T-helper 9 cell (primary cell): ENCODE measurements around the gene GTF2H2C.
A peak's percentile ranks its signal among the peaks of the same experiment; 100 is the strongest.
"Not testable (repeated sequence)": the region's sequence is repeated elsewhere in the genome, so short reads cannot be mapped to it uniquely, and the experiment has no call there.

Source experiments
- DNase-seq: peaks from one replicate; pipeline ENCODE4 v3.0.0-alpha.2; 2020
- total RNA-seq, 2 donors: gene quantifications; one replicate each; lab custom pipeline; 2026; lab: John Stamatoyannopoulos, UW

GTF2H2C gene
- 4.8 to 8.7 reads per million in 2 donors for total RNA-seq

GRCh38 chr5:69559908-69560330 is at the start of gene GTF2H2C:
GTF2H2C (plus strand) TSS chr5:69560191; CDS start chr5:69565133, 4,942 bp downstream.
- DNase-seq = peak; percentile 57

- no peak for DNase-seq
These were observed 49.3 kb upstream of the GTF2H2C start for GRCh38 chr5:69510694-69511093.

- no peak for DNase-seq
These were observed 47.2 kb upstream of the GTF2H2C start for GRCh38 chr5:69512740-69513260.

GRCh38 chr5:69515570-69515969 is 44.4 kb upstream of the GTF2H2C start:
- DNase-seq = not testable (repeated sequence)

GRCh38 chr5:69516769-69517168 is 43.2 kb upstream of the GTF2H2C start:
- DNase-seq = no peak

GRCh38 chr5:69517763-69518212 is 42.2 kb upstream of the GTF2H2C start:
- no peak for DNase-seq

- no peak for DNase-seq
These were observed 40.7 kb upstream of the GTF2H2C start for GRCh38 chr5:69519285-69519684.

GRCh38 chr5:69522035-69522434 is 38.0 kb upstream of the GTF2H2C start:
- no peak for DNase-seq

DNA sequence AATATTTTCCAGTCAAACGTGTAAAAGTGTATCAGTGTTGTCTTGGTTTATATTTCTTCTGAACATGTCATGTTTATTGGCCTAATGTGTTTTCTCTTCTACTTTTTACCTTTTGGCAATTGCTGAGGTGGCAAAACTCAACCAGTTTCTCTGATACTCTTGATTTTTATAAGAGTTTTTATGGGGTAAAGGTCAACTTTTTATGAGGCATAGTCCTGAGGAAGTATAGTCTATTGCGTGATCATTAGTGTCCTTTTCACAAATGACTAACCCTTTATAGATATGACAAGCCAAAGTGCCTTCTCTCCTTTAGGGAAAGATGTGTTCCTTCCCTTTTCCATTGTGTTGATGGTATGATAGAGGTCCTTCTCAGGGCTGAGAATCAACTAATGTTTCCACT is 34.5 kb upstream of the GTF2H2C start:
- DNase-seq = no peak

GRCh38 chr5:69526660-69527059 is 33.3 kb upstream of the GTF2H2C start:
- DNase-seq = no peak

- no peak for DNase-seq
These were observed 32.7 kb upstream of the GTF2H2C start for GRCh38 chr5:69527128-69527770.

DNA sequence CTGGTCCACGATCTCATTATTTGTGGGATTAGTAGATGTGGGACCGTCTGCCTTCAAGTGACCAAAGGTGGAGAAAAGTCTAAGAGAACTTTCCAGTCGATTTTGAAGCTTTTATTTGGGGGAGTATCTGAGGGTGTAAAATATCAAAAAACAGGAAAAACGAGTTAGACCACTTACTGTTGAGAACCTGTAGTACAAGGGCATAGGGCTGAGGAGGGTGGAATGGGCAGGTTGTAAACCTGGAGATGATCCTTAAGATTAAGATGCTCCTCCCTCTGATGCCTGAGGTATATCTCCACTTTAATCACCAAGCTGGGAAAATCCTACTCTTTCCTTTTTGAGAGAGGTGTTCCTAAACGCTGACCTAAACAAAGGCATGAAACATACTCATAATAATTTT is 32.0 kb upstream of the GTF2H2C start:
- no peak for DNase-seq

DNA sequence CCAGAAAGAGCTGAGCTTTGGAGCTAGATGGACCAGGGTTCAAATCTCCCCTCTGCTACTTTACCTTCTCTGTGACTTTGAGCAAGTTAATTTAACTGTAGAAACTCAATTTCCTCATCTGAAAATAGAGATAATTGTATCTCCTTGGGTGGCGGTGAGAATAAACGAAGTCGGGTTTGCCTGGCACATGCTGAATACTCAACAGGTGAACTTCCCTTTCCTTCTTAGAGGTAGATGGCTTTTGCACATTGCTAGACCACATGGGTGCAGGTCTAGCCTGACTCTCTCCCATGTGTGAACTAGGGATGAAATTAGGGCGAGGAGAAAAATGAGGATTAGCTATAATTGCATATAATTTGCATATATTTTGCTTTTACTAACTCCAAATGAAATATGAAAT is 31.4 kb upstream of the GTF2H2C start:
- no peak for DNase-seq

GRCh38 chr5:69530561-69531405 is 29.2 kb upstream of the GTF2H2C start:
- no peak for DNase-seq

GRCh38 chr5:69531406-69531801 is 28.6 kb upstream of the GTF2H2C start:
- no peak for DNase-seq

- not testable (repeated sequence) for DNase-seq
These were observed 22.1 kb upstream of the GTF2H2C start for GRCh38 chr5:69537911-69538310.

- DNase-seq = not testable (repeated sequence)
These were observed 21.3 kb upstream of the GTF2H2C start for GRCh38 chr5:69538735-69539134.

DNA sequence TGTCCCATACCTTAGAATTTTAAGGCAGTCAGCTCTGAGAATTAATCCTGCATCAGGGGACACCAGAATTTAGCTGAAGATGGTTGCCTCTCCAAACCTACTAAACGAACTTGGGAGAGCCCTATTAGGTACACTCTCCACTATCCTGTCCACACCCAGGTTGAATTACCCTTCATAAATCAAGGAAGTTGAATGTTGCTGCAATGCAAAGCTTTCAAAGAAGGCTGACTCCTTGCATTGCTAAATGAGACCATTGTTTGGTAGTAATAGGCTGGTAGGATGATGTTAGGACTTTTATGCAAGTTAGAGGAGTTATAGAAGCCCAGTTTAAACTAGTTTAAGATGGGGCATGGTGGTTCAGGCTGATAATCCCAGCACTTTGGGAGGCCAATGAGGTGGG is 18.6 kb upstream of the GTF2H2C start:
- not testable (repeated sequence) for DNase-seq

DNA sequence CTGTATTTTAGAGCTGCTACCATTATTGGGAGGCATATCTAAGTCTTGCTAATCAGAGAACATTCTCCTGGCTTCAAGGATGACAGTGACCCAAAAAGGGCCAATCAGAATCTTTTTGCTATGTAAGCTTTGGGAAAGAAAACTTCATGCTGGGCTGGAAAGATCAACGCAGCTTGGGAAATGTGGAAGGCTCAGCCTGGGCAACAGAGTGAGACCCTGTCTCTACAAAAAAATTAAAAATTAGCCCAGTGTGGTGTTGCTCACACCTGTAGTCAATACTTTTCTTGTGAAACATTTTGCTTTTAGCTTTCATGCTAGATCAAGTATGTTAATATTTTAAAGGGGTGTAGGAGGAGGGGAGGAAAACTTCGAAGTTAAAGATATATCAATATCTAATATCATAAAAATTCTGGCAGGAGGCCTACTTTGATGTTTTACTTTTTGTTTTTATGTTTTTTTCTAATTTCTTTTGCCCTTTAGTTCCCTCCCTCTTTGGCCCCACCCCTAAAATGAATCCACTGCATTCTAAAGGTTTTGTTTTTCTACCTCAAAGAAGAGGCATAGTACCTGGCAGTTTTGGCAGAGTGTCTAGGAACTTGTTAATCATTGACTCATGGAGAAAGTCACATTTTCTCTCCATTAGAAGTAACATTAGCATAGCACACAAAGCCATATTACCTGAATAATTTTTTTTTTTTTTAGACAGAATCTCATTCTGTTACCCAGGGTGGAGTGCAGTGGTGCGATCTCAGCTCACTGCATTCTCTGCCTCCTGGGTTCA is 17.0 kb upstream of the GTF2H2C start:
- not testable (repeated sequence) for DNase-seq

DNA sequence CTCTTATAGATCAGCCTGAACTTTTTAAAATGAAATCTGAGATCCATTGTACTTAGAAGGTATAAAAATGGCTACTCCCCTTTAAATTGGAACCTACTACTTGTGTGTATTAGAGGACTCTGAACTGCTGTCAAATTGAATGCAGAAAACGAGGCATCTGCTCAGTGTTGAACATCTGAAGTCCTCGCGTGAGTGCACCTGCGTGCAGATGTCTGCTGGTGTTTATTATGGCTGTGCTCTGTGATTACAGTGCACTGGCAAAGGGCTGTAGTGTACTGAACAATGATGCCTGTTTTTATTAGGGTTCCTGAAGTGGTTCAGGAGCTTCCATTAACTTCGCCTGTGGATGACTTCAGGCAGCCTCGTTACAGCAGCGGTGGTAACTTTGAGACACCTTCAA is 15.4 kb upstream of the GTF2H2C start:
- not testable (repeated sequence) for DNase-seq

- DNase-seq = not testable (repeated sequence)
These were observed 818 bp downstream of the GTF2H2C start for GRCh38 chr5:69560587-69561431.

DNA sequence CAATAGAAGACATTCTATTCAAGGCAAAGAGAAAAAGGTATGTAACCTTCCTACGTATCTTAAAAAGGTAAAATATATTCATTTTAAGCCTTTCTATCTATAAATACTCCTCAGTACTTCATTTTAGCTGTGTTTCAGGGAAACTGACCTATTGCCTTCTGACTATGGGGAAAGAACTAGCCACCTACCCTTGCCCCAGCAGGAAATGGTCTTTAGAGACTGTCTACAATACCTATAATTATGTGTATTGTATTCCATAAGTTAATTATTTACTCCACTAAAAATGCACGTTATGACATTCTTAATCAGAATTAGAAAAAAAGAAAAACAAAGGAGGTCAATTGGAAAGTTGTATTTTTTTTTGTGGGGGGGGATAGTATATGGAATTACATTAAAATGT is 6.2 kb downstream of the GTF2H2C start:
- not testable (repeated sequence) for DNase-seq
